Epithelial cell of alveolus of lung (primary cell): ENCODE results near the gene EEF1AKMT1. TPM values are rescaled to one million over a fixed set of nuclear protein-coding genes. Genes with fewer than 3 reads are reported as not detected.

Source experiments
- total RNA-seq: library from RNA; depleted of rRNA; stranded (reverse); fragments of >200 nt; gene quantifications from 2 replicates; pipeline ENCODE4 v1.2.1, GENCODE V29; 2015

EEF1AKMT1 gene, protein sequence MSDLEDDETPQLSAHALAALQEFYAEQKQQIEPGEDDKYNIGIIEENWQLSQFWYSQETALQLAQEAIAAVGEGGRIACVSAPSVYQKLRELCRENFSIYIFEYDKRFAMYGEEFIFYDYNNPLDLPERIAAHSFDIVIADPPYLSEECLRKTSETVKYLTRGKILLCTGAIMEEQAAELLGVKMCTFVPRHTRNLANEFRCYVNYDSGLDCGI
- 7.1 and 10.3 TPM in 2 replicates for total RNA-seq

GRCh38 chr13:20773194-20774080 is at the start of gene EEF1AKMT1:
Gene EEF1AKMT1, minus strand, starts transcription at chr13:20773961. Its CDS starts 16,363 bp downstream, at chr13:20757598.

GRCh38 chr13:20702915-20703779 is 70.6 kb downstream of the EEF1AKMT1 start, which contains the start of gene IL17D:
Gene IL17D, plus strand, starts transcription at chr13:20703699. Its CDS starts 303 bp downstream, at chr13:20704002.

Other genes with a start within 250 kb of the EEF1AKMT1 start
- gene CRYL1, start 248.1 kb downstream of the EEF1AKMT1 start, total RNA-seq: 15.1 and 16.0 TPM in 2 replicates
- 8.7 and 9.8 TPM in 2 replicates for gene IFT88, start 206.8 kb downstream of the EEF1AKMT1 start, total RNA-seq
- 0.72 and 0.78 TPM in 2 replicates for gene IL17D, start 70.3 kb downstream of the EEF1AKMT1 start, total RNA-seq
- 7.9 and 13.1 TPM in 2 replicates for gene XPO4, start 128.8 kb upstream of the EEF1AKMT1 start, total RNA-seq